Hippocampal formation (tissue), 2 donors: ENCODE measurements around the gene TMEM163.
A peak's percentile ranks its signal among the peaks of the same experiment; 100 is the strongest.
"Not testable (repeated sequence)": the region's sequence is repeated elsewhere in the genome, so short reads cannot be mapped to it uniquely, and the experiment has no call there.

Experiments used
- DNase-seq, 2 donors: peaks; one replicate each; lab custom pipeline; 2025; lab: John Stamatoyannopoulos, UW

The TMEM163 gene

GRCh38 chr2:134665727-134666506 is 52.9 kb downstream of the TMEM163 start:
- DNase-seq: no peak

GRCh38 chr2:134663451-134664450 is 55.0 kb downstream of the TMEM163 start:
- DNase-seq: no peak

- DNase-seq: no peak
These were observed 56.0 kb downstream of the TMEM163 start for GRCh38 chr2:134662751-134663150.

- no peak for DNase-seq
These were observed 58.0 kb downstream of the TMEM163 start for GRCh38 chr2:134660626-134661402.

- DNase-seq: no peak
These were observed 59.1 kb downstream of the TMEM163 start for GRCh38 chr2:134659724-134660123.

GRCh38 chr2:134657650-134658250 is 61.0 kb downstream of the TMEM163 start:
- no peak for DNase-seq

GRCh38 chr2:134656391-134656790 is 62.4 kb downstream of the TMEM163 start:
- DNase-seq: not testable (repeated sequence)

GRCh38 chr2:134648586-134648985 is 70.2 kb downstream of the TMEM163 start:
- DNase-seq: no peak

GRCh38 chr2:134647607-134648256 is 71.1 kb downstream of the TMEM163 start:
- no peak for DNase-seq

- DNase-seq: no peak
These were observed 75.9 kb downstream of the TMEM163 start for GRCh38 chr2:134642938-134643337.

GRCh38 chr2:134640494-134640893 is 78.3 kb downstream of the TMEM163 start:
- DNase-seq: no peak

GRCh38 chr2:134639265-134639664 is 79.5 kb downstream of the TMEM163 start:
- no peak for DNase-seq

GRCh38 chr2:134636714-134637113 is 82.1 kb downstream of the TMEM163 start:
- DNase-seq: no peak

- peak in 1 of 2 donors; percentile 15 for DNase-seq
These were observed 84.6 kb downstream of the TMEM163 start for GRCh38 chr2:134634054-134634753.

GRCh38 chr2:134630504-134631159 is 88.2 kb downstream of the TMEM163 start:
- DNase-seq: no peak

- DNase-seq: no peak
These were observed 90.3 kb downstream of the TMEM163 start for GRCh38 chr2:134628453-134628852.

- DNase-seq: no peak
These were observed 92.0 kb downstream of the TMEM163 start for GRCh38 chr2:134626781-134627180.

GRCh38 chr2:134625311-134625710 is 93.5 kb downstream of the TMEM163 start:
- no peak for DNase-seq

GRCh38 chr2:134623796-134624195 is 95.0 kb downstream of the TMEM163 start:
- DNase-seq: no peak

GRCh38 chr2:134623046-134623445 is 95.8 kb downstream of the TMEM163 start:
- DNase-seq: no peak
